ENCODE measurements around the gene NRSN1.

NRSN1 gene

GRCh38 chr6:24191346-24191745 lies 65.3 kb downstream of the NRSN1 start:
- Histone ChIP-seq H3K9me3 (ENCODE audit: control insufficient read depth, insufficient read depth, low read depth, low read length) (no peaks in the 10 kb centered on the region), H3K27ac (ENCODE audit: extremely low read depth, low read depth, low read length) (no peak overlapping the region), H3K36me3 (ENCODE audit: control insufficient read depth in 2 of 2, insufficient read depth in 1 of 2, low read length in 2 of 2) (no peaks in the 10 kb centered on the region), H3K4me1 (ENCODE audit: control insufficient read depth, insufficient read depth, low read length) (peaks cover 11% of the 10 kb centered on the region), H3K4me3 (ENCODE audit: low read depth, low read length) (no peak overlapping the region)
- TF ChIP-seq ZNF843 (tag by site-specific recombination; IDR thresholded peaks at IDR 0.05): no peak
- no peak for TF ChIP-seq ZNF112 (tag by site-specific recombination; IDR thresholded peaks at IDR 0.05)
- TF ChIP-seq ZNF423 (tag by site-specific recombination; IDR thresholded peaks at IDR 0.05): no peak
- TF ChIP-seq ZNF202 (tag by site-specific recombination; IDR thresholded peaks at IDR 0.05; ENCODE audit: borderline replicate concordance): no peak
- no peak for TF ChIP-seq SP3 (tag by site-specific recombination; IDR thresholded peaks at IDR 0.05)
- TF ChIP-seq ZNF155 (tag by site-specific recombination; IDR thresholded peaks at IDR 0.05): no peak
- TF ChIP-seq ZNF140 (tag by site-specific recombination; IDR thresholded peaks at IDR 0.05): no peak
- TF ChIP-seq ZSCAN23 (tag by site-specific recombination; IDR thresholded peaks at IDR 0.05): no peak
- TF ChIP-seq TSHZ1 (tag by site-specific recombination; IDR thresholded peaks at IDR 0.05; ENCODE audit: borderline replicate concordance): no peak
- TF ChIP-seq GLIS1 (tag by site-specific recombination; IDR thresholded peaks at IDR 0.05): no peak
- no peak for TF ChIP-seq ZNF747 (tag by site-specific recombination; IDR thresholded peaks at IDR 0.05)
- TF ChIP-seq ZNF548 (tag by site-specific recombination; IDR thresholded peaks at IDR 0.05): no peak
- no peak for TF ChIP-seq ZNF776 (tag by site-specific recombination; IDR thresholded peaks at IDR 0.05; ENCODE audit: borderline replicate concordance)
- TF ChIP-seq ZNF791 (tag by site-specific recombination; IDR thresholded peaks at IDR 0.05): no peak
- POLR2A ChIA-PET: no interaction called here
- CTCF ChIA-PET: interaction anchor here (0.6 to 1.7 kb wide), 4 partner anchors 14 to 822 kb away, joined by 3 to 4 read pairs (median 4); no protein-coding TSS in a partner anchor

GRCh38 chr6:24193364-24193763 lies 67.3 kb downstream of the NRSN1 start:
- Histone ChIP-seq H3K4me3 (ENCODE audit: low read depth, low read length) (no peak overlapping the region), H3K4me1 (ENCODE audit: control insufficient read depth, insufficient read depth, low read length) (peaks cover 5% of the 10 kb centered on the region), H3K36me3 (ENCODE audit: control insufficient read depth in 2 of 2, insufficient read depth in 1 of 2, low read length in 2 of 2) (no peaks in the 10 kb centered on the region), H3K27ac (ENCODE audit: extremely low read depth, low read depth, low read length) (no peak overlapping the region), H3K9me3 (ENCODE audit: control insufficient read depth, insufficient read depth, low read depth, low read length) (no peaks in the 10 kb centered on the region)
- CTCF ChIA-PET: no interaction called here
- POLR2A ChIA-PET: no interaction called here
- TF ChIP-seq ZNF664 (tag by site-specific recombination; IDR thresholded peaks at IDR 0.05) (no peak), REPIN1 (tag by site-specific recombination; IDR thresholded peaks at IDR 0.05; ENCODE audit: low read depth) (no peak), ZBTB7A (tag by site-specific recombination; IDR thresholded peaks at IDR 0.05; ENCODE audit: low read depth) (no peak), ZNF747 (tag by site-specific recombination; IDR thresholded peaks at IDR 0.05) (no peak), ZNF24 (tag by site-specific recombination; IDR thresholded peaks at IDR 0.05) (no peak), ZNF19 (tag by site-specific recombination; IDR thresholded peaks at IDR 0.05; ENCODE audit: low read depth) (no peak), BCL11B (tag by site-specific recombination; IDR thresholded peaks at IDR 0.05; ENCODE audit: low read depth) (no peak), PRDM6 (tag by site-specific recombination; IDR thresholded peaks at IDR 0.05) (no peak), ZSCAN4 (tag by site-specific recombination; IDR thresholded peaks at IDR 0.05) (no peak), ZFHX2 (tag by site-specific recombination; conservative IDR thresholded peaks at IDR 0.05) (no peak), ZNF580 (tag by site-specific recombination; IDR thresholded peaks at IDR 0.05) (no peak), ZNF48 (tag by site-specific recombination; IDR thresholded peaks at IDR 0.05) (no peak), ZNF223 (tag by site-specific recombination; IDR thresholded peaks at IDR 0.05) (no peak), ZNF416 (tag by site-specific recombination; IDR thresholded peaks at IDR 0.05) (no peak), KLF10 (tag by site-specific recombination; IDR thresholded peaks at IDR 0.05) (no peak), RBAK (tag by site-specific recombination; IDR thresholded peaks at IDR 0.05) (no peak), HIC1 (tag by site-specific recombination; IDR thresholded peaks at IDR 0.05) (no peak)

Data from HEK293 (cell line).